Measurements from ENCODE around the gene LGALS16.
"Not testable (repeated sequence)": the region's sequence is repeated elsewhere in the genome, so short reads cannot be mapped to it uniquely, and the experiment has no call there.

The LGALS16 gene

GRCh38 chr19:39679056-39679790 lies 23.5 kb downstream of the LGALS16 start:
- no peak for DNase-seq

- no peak for DNase-seq
Observed at GRCh38 chr19:39679791-39680168, 24.1 kb downstream of the LGALS16 start.

- DNase-seq: no peak
Observed at GRCh38 chr19:39680593-39680992, 24.9 kb downstream of the LGALS16 start.

GRCh38 chr19:39681416-39681815 lies 25.7 kb downstream of the LGALS16 start:
- no peak for DNase-seq

- DNase-seq: no peak
Observed at GRCh38 chr19:39684267-39684666, 28.6 kb downstream of the LGALS16 start.

GRCh38 chr19:39686739-39687138 lies 31.0 kb downstream of the LGALS16 start:
- DNase-seq: no peak

- not testable (repeated sequence) for DNase-seq
Observed at GRCh38 chr19:39688637-39689036, 32.9 kb downstream of the LGALS16 start.

GRCh38 chr19:39692166-39692565 lies 36.5 kb downstream of the LGALS16 start:
- DNase-seq: no peak

GRCh38 chr19:39692822-39693221 lies 37.1 kb downstream of the LGALS16 start:
- no peak for DNase-seq

- DNase-seq: no peak
Observed at GRCh38 chr19:39695759-39696158, 40.0 kb downstream of the LGALS16 start.

- peak in 1 of 2 experiments; percentile 60 for DNase-seq
Observed at GRCh38 chr19:39696387-39696786, 40.7 kb downstream of the LGALS16 start.

- DNase-seq: no peak
Observed at GRCh38 chr19:39698535-39698934, 42.8 kb downstream of the LGALS16 start.

GRCh38 chr19:39701291-39701690 lies 45.6 kb downstream of the LGALS16 start:
- no peak for DNase-seq

GRCh38 chr19:39704181-39705044 lies 48.7 kb downstream of the LGALS16 start, which contains the start of gene LGALS14:
Gene LGALS14, plus strand, starts transcription at chr19:39704481. Its CDS starts 48 bp downstream, at chr19:39704529.
- DNase-seq: no peak

GRCh38 chr19:39705578-39706188 lies 50.0 kb downstream of the LGALS16 start:
- DNase-seq: no peak

- DNase-seq: no peak
Observed at GRCh38 chr19:39708594-39708993, 52.9 kb downstream of the LGALS16 start.

GRCh38 chr19:39709026-39709872 lies 53.5 kb downstream of the LGALS16 start:
- no peak for DNase-seq
